Caco-2 (cell line): ENCODE data around the gene ZDHHC7. TPM values are rescaled to one million over a fixed set of nuclear protein-coding genes. Genes with fewer than 3 reads are reported as not detected.

ENCODE experiments used
- BruUV-seq: library from RNA; stranded (reverse); fragments of 400-500 nt; replicated peaks from 2 replicates; lab custom pipeline; 2021; lab: Mats Ljungman, UMichigan
- CTCF ChIA-PET: fragments of 300-600 bp; sonication (Branson Sonifier 250); formaldehyde crosslinking; loops from one replicate; lab custom pipeline; 2022; ENCODE audit warnings: antibody characterized with exemption; lab: Charles Lee
- POLR2A ChIA-PET: fragments of 300-600 bp; sonication (Branson Sonifier 250); formaldehyde crosslinking; loops from one replicate; lab custom pipeline; 2022; ENCODE audit warnings: antibody characterized with exemption; lab: Charles Lee
- DNase-seq, 2 experiments: peaks; one replicate each; pipeline versions ENCODE4 v3.0.0 to v3.0.0-alpha.2; 2020 to 2022
- H3K27me3 ChIP-seq: replicated peaks from 2 replicates; pipeline ENCODE4 v1.6.0; 2011; ENCODE audit warnings: low read length; ENCODE audit not compliant: control insufficient read depth, insufficient read depth
- H3K36me3 ChIP-seq: 2 replicates; pipeline ENCODE4 v1.5.1; 2011; ENCODE audit warnings: low read length; ENCODE audit not compliant: control insufficient read depth, insufficient read depth
- H3K4me1 ChIP-seq: fragments of 250-450 bp; sonication (Bioruptor Pico); 2 replicates; pipeline ENCODE4 v1.5.1; 2020; ENCODE audit warnings: mild to moderate bottlenecking
- H3K4me3 ChIP-seq: 2 replicates; pipeline ENCODE4 v1.5.1; 2011; ENCODE audit warnings: low read depth, mild to moderate bottlenecking, control low read depth, low read length
- H3K9me3 ChIP-seq: fragments of 250-450 bp; sonication (Bioruptor Pico); 2 replicates; pipeline ENCODE4 v1.5.1; 2020; ENCODE audit warnings: mild to moderate bottlenecking, moderate library complexity
- H3K27ac Mint-ChIP-seq: one replicate; pipeline ENCODE4 v1.8.0; 2022; ENCODE audit warnings: mixed read lengths; ENCODE audit not compliant: unreplicated experiment
- H3K27me3 Mint-ChIP-seq: one replicate; pipeline ENCODE4 v1.8.0; 2022; ENCODE audit warnings: mixed read lengths; ENCODE audit not compliant: insufficient read depth, unreplicated experiment
- H3K36me3 Mint-ChIP-seq: one replicate; pipeline ENCODE4 v1.8.0; 2022; ENCODE audit warnings: mild to moderate bottlenecking, mixed read lengths; ENCODE audit not compliant: insufficient read depth, unreplicated experiment
- H3K4me1 Mint-ChIP-seq: one replicate; pipeline ENCODE4 v1.8.0; 2022; ENCODE audit warnings: low read depth, mixed read lengths; ENCODE audit not compliant: unreplicated experiment
- H3K4me3 Mint-ChIP-seq: one replicate; pipeline ENCODE4 v1.8.0; 2022; ENCODE audit warnings: mild to moderate bottlenecking, moderate library complexity, mixed read lengths; ENCODE audit not compliant: unreplicated experiment
- H3K9me3 Mint-ChIP-seq: one replicate; pipeline ENCODE4 v1.8.0; 2022; ENCODE audit warnings: mixed read lengths; ENCODE audit not compliant: unreplicated experiment
- intact Hi-C: fragments of 100-400 bp; cut with micrococcal nuclease; formaldehyde crosslinking; loops from one replicate; pipeline ENCODE4 v1.10.0; 2022; ENCODE audit not compliant: unreplicated experiment
- total RNA-seq: library from RNA; stranded (reverse); gene quantifications from 2 replicates; pipeline ENCODE4 v1.2.3, GENCODE V29; 2022
- TF ChIP-seq, protein P1 (sequence below), 2 experiments: fragments of 200-600 bp in 1 of 2; IDR thresholded peaks; 1 replicate in 1 of 2; 2 replicates in 1 of 2; pipeline versions ENCODE4 v1.5.1 to v1.8.0; 2011 to 2022; ENCODE audit warnings: antibody characterized with exemption in 1 of 2, control low read depth in 1 of 2, inconsistent platforms in 1 of 2, low read depth in 1 of 2, low read length in 1 of 2, mild to moderate bottlenecking in 1 of 2, moderate library complexity in 1 of 2; ENCODE audit not compliant: insufficient read depth in 1 of 2, severe bottlenecking in 1 of 2, unreplicated experiment in 1 of 2

ZDHHC7 gene
- total RNA-seq, 1 experiment from 2014 or later: 85.7 TPM

DNA sequence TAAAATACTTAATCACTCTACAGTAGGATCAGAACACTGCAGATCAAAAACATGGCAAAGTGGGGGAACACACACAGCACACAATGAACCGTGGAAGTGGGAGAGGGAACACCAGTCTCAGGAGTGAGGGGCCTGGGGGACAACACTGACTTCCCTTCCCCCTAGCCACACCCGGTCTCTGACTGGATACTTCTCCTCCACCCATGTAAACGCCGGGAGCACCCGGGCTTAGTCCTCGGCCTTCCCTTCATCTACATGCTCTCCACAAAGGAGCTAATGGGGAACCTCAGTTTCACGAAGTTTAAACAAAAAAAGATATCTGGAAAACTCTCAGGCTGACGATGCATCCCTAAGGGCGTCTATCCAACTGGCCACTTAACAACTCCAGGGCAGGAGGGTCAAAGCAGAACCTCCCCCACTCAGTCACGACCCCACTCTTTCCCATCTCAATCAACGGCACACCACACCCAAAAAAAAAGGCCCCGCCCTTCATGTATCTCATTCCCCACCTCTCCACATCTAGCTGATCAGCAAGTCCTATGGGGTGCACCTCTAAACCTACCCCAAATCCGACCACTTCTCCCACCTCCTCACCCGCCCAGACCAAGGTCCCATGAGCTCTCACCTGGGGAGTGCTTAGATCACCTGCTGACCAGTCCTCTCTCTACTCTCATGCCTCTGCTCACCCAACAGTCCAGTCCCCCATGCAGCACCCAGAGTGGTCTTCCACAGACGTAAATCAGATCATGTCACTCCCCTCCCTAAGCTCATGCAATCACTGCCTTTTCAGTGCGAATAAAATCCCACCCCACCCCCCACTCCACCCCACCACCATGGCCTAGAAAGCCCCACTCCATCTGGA lies 7.4 kb downstream of the ZDHHC7 start:
- ChIA-PET POLR2A (interaction anchor here (0.7 to 0.8 kb wide), 2 partner anchors 10 to 162 kb away, joined by 3 to 6 read pairs; no protein-coding TSS in a partner anchor), CTCF (no interaction called here)

DNA sequence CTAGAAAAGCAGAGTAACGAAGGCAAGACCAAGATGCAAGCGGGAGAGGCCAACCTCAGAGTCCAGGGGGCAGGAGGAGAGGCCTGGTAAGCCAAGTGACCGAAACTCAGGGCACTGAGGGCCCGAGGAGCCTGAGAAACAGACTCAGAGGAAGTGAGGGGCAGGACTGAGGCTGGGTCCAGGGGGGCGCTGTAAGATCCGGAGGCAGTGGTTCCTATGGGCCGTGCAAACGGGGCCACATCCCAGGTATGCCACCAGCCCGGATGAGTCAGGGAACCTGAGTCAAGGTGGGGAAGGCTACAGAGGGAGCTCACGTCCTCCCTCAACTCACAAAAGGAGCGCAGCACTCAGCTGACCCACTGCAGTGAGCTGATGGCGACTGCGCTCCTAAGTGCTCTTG lies 8.3 kb downstream of the ZDHHC7 start:
- Mint-ChIP-seq H3K4me3 (no peak overlapping the region), H3K27me3 (no peaks in the 10 kb centered on the region), H3K36me3 (peaks cover 52% of the 10 kb centered on the region), H3K4me1 (peaks cover 58% of the 10 kb centered on the region), H3K27ac (peak overlapping the region; percentile 0), H3K9me3 (no peaks in the 10 kb centered on the region)
- CTCF ChIA-PET: no interaction called here
- Histone ChIP-seq H3K4me3 (no peak overlapping the region), H3K4me1 (peaks cover 50% of the 10 kb centered on the region), H3K27me3 (no peaks in the 10 kb centered on the region), H3K36me3 (0 out of 2 replicates have a peak, but pooled peaks cover 3% of the 10 kb centered on the region), H3K9me3 (no peaks in the 10 kb centered on the region)
- BruUV-seq: no TSS peak
- DNase-seq: no peak
- intact Hi-C loops: no loop called here
- TF ChIP-seq, protein P1, sequence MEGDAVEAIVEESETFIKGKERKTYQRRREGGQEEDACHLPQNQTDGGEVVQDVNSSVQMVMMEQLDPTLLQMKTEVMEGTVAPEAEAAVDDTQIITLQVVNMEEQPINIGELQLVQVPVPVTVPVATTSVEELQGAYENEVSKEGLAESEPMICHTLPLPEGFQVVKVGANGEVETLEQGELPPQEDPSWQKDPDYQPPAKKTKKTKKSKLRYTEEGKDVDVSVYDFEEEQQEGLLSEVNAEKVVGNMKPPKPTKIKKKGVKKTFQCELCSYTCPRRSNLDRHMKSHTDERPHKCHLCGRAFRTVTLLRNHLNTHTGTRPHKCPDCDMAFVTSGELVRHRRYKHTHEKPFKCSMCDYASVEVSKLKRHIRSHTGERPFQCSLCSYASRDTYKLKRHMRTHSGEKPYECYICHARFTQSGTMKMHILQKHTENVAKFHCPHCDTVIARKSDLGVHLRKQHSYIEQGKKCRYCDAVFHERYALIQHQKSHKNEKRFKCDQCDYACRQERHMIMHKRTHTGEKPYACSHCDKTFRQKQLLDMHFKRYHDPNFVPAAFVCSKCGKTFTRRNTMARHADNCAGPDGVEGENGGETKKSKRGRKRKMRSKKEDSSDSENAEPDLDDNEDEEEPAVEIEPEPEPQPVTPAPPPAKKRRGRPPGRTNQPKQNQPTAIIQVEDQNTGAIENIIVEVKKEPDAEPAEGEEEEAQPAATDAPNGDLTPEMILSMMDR (IDR thresholded peaks at IDR 0.05; ENCODE audit: insufficient read depth in 1 of 2, low read depth in 1 of 2, low read length in 1 of 2, severe bottlenecking in 1 of 2, unreplicated experiment in 1 of 2): no peak
- POLR2A ChIA-PET: no interaction called here

More for the DNA sequence above, 7.4 kb downstream of the ZDHHC7 start:
- H3K9me3 ChIP-seq: no peaks in the 10 kb centered on the region
- Mint-ChIP-seq H3K27me3 (no peaks in the 10 kb centered on the region), H3K4me3 (peak overlapping the region; percentile 6), H3K9me3 (no peaks in the 10 kb centered on the region), H3K36me3 (peaks cover 44% of the 10 kb centered on the region), H3K27ac (peak overlapping the region; percentile 77), H3K4me1 (peaks cover 58% of the 10 kb centered on the region)
- TF ChIP-seq, protein P1 (IDR thresholded peaks at IDR 0.05; ENCODE audit: insufficient read depth in 1 of 2, low read depth in 1 of 2, low read length in 1 of 2, severe bottlenecking in 1 of 2, unreplicated experiment in 1 of 2): no peak
- H3K36me3 ChIP-seq: 0 out of 2 replicates have a peak, but pooled peaks cover 3% of the 10 kb centered on the region
- intact Hi-C loops: no loop called here
- BruUV-seq: no TSS peak
- H3K27me3 ChIP-seq: no peaks in the 10 kb centered on the region
- H3K4me1 ChIP-seq: peaks cover 48% of the 10 kb centered on the region
- no peak overlapping the region for H3K4me3 ChIP-seq
- DNase-seq: no peak

DNA sequence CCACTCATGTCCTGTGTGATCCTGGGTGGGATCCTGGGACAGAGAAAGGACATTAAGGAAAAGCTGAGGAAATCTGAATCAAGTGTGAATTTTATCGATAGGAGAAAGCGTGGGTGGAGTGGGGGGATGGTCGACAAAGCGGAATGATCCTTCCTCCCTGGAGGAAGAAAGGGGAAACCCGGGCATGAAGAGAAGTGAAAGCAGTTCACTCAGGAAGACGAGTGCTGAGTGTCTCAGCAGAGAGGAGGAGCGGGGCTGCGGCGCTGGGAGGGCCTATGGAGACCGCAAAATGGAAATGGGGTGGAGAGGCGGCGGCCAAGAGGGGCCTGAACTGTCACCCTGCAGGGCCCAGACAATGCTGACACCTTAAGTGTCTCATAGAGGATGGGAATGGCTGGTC lies 8.7 kb downstream of the ZDHHC7 start:
- no peaks in the 10 kb centered on the region for H3K27me3 ChIP-seq
- no peaks in the 10 kb centered on the region for H3K9me3 ChIP-seq
- H3K27ac Mint-ChIP-seq: peak overlapping the region; percentile 0
- H3K4me1 Mint-ChIP-seq: peaks cover 55% of the 10 kb centered on the region
- H3K4me3 Mint-ChIP-seq: no peak overlapping the region
- no TSS peak for BruUV-seq
- no peak for DNase-seq
- H3K4me3 ChIP-seq: no peak overlapping the region
- 0 out of 2 replicates have a peak, but pooled peaks cover 3% of the 10 kb centered on the region for H3K36me3 ChIP-seq
- H3K4me1 ChIP-seq: peaks cover 50% of the 10 kb centered on the region
- no peaks in the 10 kb centered on the region for H3K9me3 Mint-ChIP-seq
- TF ChIP-seq, protein P1 (IDR thresholded peaks at IDR 0.05; ENCODE audit: insufficient read depth in 1 of 2, low read depth in 1 of 2, low read length in 1 of 2, severe bottlenecking in 1 of 2, unreplicated experiment in 1 of 2): no peak
- ChIA-PET CTCF (no interaction called here), POLR2A (no interaction called here)
- intact Hi-C loops: no loop called here
- H3K36me3 Mint-ChIP-seq: peaks cover 48% of the 10 kb centered on the region
- H3K27me3 Mint-ChIP-seq: no peaks in the 10 kb centered on the region
